ENCODE measurements around the gene COL23A1.

COL23A1 gene

DNA sequence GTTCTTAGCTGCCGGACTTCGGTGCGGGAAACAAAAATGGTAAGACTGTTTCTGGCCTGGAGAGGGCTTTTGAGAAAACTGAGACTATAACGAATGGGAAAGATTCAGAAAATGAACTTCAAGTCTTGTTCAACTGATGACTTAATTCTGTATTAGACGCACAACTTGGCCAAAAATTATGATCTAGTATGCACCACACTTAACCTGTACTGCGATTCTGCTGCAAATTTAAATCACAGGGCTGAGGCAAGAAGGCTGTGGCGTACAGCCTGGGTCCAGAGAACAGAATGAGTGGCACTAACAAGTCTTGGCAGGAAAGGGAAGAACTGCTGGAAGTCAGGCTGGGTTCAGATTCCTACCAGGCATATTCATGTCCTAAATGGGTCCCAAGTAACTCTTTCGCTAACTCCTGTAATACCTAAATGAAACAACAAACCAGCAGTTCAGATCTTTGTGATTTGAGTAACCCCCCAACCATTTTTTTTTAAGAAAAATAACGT lies 781 bp upstream of the COL23A1 start:
- in situ Hi-C loops (cut with MboI; ENCODE audit: low pct_unique_long_range_greater_than_20kb, low sequenced_read_pairs), result loop anchor here (25.0 kb wide), 1 partner anchor 304 kb away; no protein-coding TSS in a partner anchor
- DNase-seq, result no peak

- DNase-seq, result no peak
- in situ Hi-C loops (cut with MboI; ENCODE audit: low pct_unique_long_range_greater_than_20kb, low sequenced_read_pairs), result loop anchor here (25.0 kb wide), 1 partner anchor 302 kb away; no protein-coding TSS in a partner anchor
Observed at GRCh38 chr5:178589180-178590140, 733 bp downstream of the COL23A1 start.

DNA sequence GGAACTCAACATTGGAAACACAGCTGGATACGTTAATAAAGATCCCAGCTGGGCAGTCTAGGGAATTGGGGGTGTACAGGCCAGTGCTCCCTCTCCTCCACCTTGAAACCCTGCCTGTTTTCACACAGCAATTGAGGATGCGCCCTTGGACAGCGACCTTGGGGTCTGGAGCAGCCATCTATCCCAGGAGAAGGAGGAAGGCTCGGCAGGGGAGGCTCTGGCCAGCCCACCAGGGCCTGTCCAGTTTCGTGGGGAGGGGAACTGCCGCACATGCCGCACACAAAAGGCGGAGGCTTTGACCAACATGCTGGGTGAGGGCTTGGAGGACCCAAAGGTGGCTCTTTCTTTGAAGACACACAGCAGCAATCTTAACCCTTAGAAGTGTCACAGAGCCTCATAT lies 1.4 kb downstream of the COL23A1 start:
- no peak for DNase-seq
- in situ Hi-C loops (cut with MboI; ENCODE audit: low pct_unique_long_range_greater_than_20kb, low sequenced_read_pairs), result loop anchor here (25.0 kb wide), 1 partner anchor 301 kb away; no protein-coding TSS in a partner anchor

GRCh38 chr5:178587763-178588611 lies 2.2 kb downstream of the COL23A1 start:
- in situ Hi-C loops (cut with MboI; ENCODE audit: low pct_unique_long_range_greater_than_20kb, low sequenced_read_pairs), result loop anchor here (25.0 kb wide), 1 partner anchor 301 kb away; no protein-coding TSS in a partner anchor
- no peak for DNase-seq

GRCh38 chr5:178586396-178586795 lies 3.8 kb downstream of the COL23A1 start:
- DNase-seq, result no peak
- in situ Hi-C loops (cut with MboI; ENCODE audit: low pct_unique_long_range_greater_than_20kb, low sequenced_read_pairs), result loop anchor here (25.0 kb wide), 1 partner anchor 299 kb away; no protein-coding TSS in a partner anchor

DNA sequence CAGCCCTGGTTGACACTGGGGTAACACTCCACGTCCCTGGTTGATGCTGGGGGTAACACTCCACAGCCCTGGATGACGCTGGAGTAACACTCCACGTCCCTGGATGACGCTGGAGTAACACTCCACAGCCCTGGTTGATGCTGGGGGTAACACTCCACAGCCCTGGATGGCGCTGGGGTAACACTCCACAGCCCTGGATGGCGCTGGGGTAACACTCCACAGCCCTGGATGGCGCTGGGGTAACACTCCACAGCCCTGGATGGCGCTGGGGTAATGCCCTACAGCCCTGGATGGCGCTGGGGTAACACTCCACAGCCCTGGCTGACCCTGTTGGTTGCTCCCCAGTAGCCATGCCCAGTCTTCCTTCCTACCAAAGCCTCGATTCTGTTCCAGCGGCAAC lies 4.8 kb downstream of the COL23A1 start:
- peak; percentile 32 for DNase-seq
- in situ Hi-C loops (cut with MboI; ENCODE audit: low pct_unique_long_range_greater_than_20kb, low sequenced_read_pairs), result loop anchor here (25.0 kb wide), 1 partner anchor 298 kb away; no protein-coding TSS in a partner anchor

GRCh38 chr5:178583279-178583678 lies 6.9 kb downstream of the COL23A1 start:
- in situ Hi-C loops (cut with MboI; ENCODE audit: low pct_unique_long_range_greater_than_20kb, low sequenced_read_pairs), result loop anchor here (25.0 kb wide), 1 partner anchor 296 kb away; no protein-coding TSS in a partner anchor
- DNase-seq, result no peak

GRCh38 chr5:178582291-178582690 lies 7.9 kb downstream of the COL23A1 start:
- no peak for DNase-seq
- in situ Hi-C loops (cut with MboI; ENCODE audit: low pct_unique_long_range_greater_than_20kb, low sequenced_read_pairs), result loop anchor here (25.0 kb wide), 1 partner anchor 295 kb away; no protein-coding TSS in a partner anchor

- DNase-seq, result no peak
- in situ Hi-C loops (cut with MboI; ENCODE audit: low pct_unique_long_range_greater_than_20kb, low sequenced_read_pairs), result loop anchor here (25.0 kb wide), 1 partner anchor 294 kb away; no protein-coding TSS in a partner anchor
Observed at GRCh38 chr5:178581621-178582020, 8.6 kb downstream of the COL23A1 start.

DNA sequence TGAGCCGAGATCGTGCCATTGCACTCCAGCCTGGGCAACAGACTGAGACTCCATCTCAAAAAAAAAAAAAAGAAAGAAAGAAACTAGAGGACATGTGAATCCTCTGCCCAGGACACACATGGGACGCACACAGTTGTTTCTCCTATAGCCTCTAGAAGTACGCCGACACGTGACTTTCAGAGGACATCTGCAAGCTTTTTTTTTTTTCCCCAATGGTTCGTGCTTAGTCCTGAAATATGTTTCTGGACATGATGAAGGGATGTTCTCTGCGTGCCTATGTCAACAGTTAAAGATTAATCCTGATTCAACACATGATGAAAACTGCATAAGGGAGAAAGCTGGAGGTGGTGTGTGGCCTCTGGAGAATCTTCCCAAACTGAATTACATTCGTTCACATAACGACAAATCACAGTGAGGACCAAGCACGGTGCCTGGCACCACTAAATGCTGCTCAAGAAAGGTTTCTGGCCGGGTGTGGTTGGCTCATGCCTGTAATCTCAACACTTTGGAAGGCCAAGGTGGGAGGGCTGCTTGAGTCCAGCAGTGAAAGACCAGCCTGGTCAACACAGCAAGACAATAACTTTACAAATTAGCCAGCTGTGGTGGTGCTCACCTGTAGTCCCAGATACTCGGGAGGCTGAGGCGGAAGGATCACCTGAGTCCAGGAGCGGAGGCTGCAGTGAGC lies 9.8 kb downstream of the COL23A1 start:
- in situ Hi-C loops (cut with MboI; ENCODE audit: low pct_unique_long_range_greater_than_20kb, low sequenced_read_pairs), result loop anchor here (25.0 kb wide), 1 partner anchor 293 kb away; no protein-coding TSS in a partner anchor
- DNase-seq, result no peak

DNA sequence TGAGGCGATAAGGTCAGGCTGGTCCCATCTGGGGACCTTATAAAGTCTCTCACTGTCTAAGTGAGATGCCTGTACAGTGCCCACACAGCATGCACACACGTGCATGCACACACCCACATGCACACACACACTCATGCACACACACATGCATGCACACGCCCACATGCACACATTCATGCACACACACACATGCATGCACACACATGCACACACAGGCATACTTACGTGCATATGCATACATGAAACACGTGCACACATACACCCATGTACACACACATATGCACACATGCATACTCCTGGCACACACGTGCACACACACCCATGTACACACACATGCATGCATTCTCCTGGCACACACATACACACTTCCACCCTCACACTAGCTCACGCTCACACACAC lies 12.2 kb downstream of the COL23A1 start:
- DNase-seq, result no peak
- in situ Hi-C loops (cut with MboI; ENCODE audit: low pct_unique_long_range_greater_than_20kb, low sequenced_read_pairs), result loop anchor here (25.0 kb wide), 1 partner anchor 291 kb away; no protein-coding TSS in a partner anchor

- in situ Hi-C loops (cut with MboI; ENCODE audit: low pct_unique_long_range_greater_than_20kb, low sequenced_read_pairs), result loop anchor here (25.0 kb wide), 1 partner anchor 290 kb away; no protein-coding TSS in a partner anchor
- DNase-seq, result no peak
Observed at GRCh38 chr5:178577376-178577839, 12.8 kb downstream of the COL23A1 start.

- in situ Hi-C loops (cut with MboI; ENCODE audit: low pct_unique_long_range_greater_than_20kb, low sequenced_read_pairs), result loop anchor here (25.0 kb wide), 1 partner anchor 289 kb away; no protein-coding TSS in a partner anchor
- DNase-seq, result no peak
Observed at GRCh38 chr5:178576591-178577351, 13.4 kb downstream of the COL23A1 start.

GRCh38 chr5:178573216-178573615 lies 17.0 kb downstream of the COL23A1 start:
- no peak for DNase-seq
- in situ Hi-C loops (cut with MboI; ENCODE audit: low pct_unique_long_range_greater_than_20kb, low sequenced_read_pairs), result no loop called here

- no peak for DNase-seq
- in situ Hi-C loops (cut with MboI; ENCODE audit: low pct_unique_long_range_greater_than_20kb, low sequenced_read_pairs), result no loop called here
Observed at GRCh38 chr5:178572617-178573016, 17.6 kb downstream of the COL23A1 start.

DNA sequence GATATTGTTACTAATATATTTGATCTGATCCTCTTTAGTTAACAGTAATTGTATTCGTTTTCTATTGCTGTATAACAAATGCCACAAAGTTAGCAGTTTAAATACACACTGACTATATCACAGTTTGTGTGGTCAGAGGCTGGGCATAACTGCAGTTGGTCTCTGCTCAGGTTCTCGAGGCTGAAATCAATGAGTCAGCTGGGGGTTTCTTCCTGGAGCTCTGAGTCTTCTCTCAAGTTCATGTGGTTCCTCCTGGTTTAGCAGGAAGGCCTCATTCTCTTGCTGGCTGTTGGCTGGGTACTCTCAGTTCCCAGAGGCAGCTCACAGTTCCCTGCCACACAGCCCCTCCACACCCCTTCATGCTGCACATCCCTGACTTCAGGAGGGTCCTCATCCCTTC lies 20.7 kb downstream of the COL23A1 start:
- DNase-seq, result no peak
- in situ Hi-C loops (cut with MboI; ENCODE audit: low pct_unique_long_range_greater_than_20kb, low sequenced_read_pairs), result no loop called here

- no peak for DNase-seq
- in situ Hi-C loops (cut with MboI; ENCODE audit: low pct_unique_long_range_greater_than_20kb, low sequenced_read_pairs), result no loop called here
Observed at GRCh38 chr5:178564811-178565550, 25.2 kb downstream of the COL23A1 start.

All from KBM-7 (cell line).